ENCODE data around the gene MEI1. TPM values are rescaled to one million over a fixed set of nuclear protein-coding genes. Genes with fewer than 3 reads are reported as not detected.

The MEI1 gene
- total RNA-seq, 2 experiments from 2014 or later = 48.1 to 48.4 TPM

DNA sequence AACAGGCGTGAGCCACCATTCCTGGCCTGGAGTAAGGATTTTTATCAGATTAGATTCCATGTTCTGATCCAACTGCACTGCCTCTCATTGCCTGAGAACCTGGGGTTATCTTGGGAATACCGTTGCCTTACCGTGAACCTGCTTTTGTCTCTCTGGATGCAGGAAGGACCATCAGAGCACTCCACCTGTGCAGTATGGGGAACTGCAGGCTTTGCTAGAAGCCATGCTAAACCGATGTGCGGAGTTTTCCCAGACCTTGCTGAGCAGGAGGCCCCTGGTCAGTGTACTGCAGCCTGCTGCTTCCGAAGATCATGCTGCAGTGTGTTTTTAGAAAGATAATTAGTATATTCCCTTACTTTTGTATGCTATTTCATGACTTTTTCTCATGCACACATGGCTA, 43.6 kb downstream of the MEI1 start:
- Mint-ChIP-seq H3K4me3 (no peak overlapping the region), H3K4me1 (ENCODE audit: low read depth) (peaks cover 9% of the 10 kb centered on the region), H3K36me3 (ENCODE audit: low read depth) (no peaks in the 10 kb centered on the region), H3K27ac (no peak overlapping the region), H3K27me3 (ENCODE audit: low read depth) (peaks cover 26% of the 10 kb centered on the region), H3K9me3 (ENCODE audit: insufficient read depth) (no peaks in the 10 kb centered on the region)
- ChIA-PET CTCF (interaction anchor here (1.0 to 1.4 kb wide), 2 partner anchors 46 to 198 kb away, joined by 3 to 4 read pairs; no protein-coding TSS in a partner anchor), POLR2A (interaction anchor here (1.1 kb wide), 1 partner anchor 39 kb away, joined by 4 read pairs; no protein-coding TSS in a partner anchor)
- DNase-seq (no peak), ATAC-seq (no peak)

DNA sequence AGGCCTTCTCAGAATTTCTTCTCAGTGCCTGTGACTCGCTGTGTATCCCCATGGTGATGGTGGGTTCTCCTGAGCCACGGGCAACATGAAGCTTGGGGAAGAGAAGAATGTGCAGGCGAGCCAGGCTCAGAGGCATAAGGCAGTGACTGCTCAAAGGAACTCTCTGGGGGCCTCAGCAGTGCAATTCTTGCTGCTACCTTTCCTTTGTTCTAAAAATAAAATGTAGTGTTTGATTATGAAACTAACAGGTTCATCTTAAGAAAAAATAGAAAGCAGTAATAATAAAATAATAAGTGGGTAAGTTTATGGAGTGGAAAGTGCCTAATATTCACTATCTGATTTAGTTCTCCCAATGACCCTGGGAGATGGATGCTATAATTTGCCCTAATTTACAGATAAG, 46.7 kb downstream of the MEI1 start:
- Mint-ChIP-seq H3K4me1 (ENCODE audit: low read depth) (no peaks in the 10 kb centered on the region), H3K36me3 (ENCODE audit: low read depth) (no peaks in the 10 kb centered on the region), H3K4me3 (no peak overlapping the region), H3K27ac (no peak overlapping the region), H3K27me3 (ENCODE audit: low read depth) (peaks cover 36% of the 10 kb centered on the region), H3K9me3 (ENCODE audit: insufficient read depth) (no peaks in the 10 kb centered on the region)
- POLR2A ChIA-PET = interaction anchor here (0.5 to 1.0 kb wide), 3 partner anchors 59 to 195 kb away, joined by 3 read pairs; no protein-coding TSS in a partner anchor
- no peak for ATAC-seq
- DNase-seq = no peak
- CTCF ChIA-PET = interaction anchor here (0.8 to 3.2 kb wide), 31 partner anchors 10 to 201 kb away, joined by 3 to 30 read pairs (median 7); partner anchors contain the start of genes CCDC134, CENPM, MEI1 and PMM1

DNA sequence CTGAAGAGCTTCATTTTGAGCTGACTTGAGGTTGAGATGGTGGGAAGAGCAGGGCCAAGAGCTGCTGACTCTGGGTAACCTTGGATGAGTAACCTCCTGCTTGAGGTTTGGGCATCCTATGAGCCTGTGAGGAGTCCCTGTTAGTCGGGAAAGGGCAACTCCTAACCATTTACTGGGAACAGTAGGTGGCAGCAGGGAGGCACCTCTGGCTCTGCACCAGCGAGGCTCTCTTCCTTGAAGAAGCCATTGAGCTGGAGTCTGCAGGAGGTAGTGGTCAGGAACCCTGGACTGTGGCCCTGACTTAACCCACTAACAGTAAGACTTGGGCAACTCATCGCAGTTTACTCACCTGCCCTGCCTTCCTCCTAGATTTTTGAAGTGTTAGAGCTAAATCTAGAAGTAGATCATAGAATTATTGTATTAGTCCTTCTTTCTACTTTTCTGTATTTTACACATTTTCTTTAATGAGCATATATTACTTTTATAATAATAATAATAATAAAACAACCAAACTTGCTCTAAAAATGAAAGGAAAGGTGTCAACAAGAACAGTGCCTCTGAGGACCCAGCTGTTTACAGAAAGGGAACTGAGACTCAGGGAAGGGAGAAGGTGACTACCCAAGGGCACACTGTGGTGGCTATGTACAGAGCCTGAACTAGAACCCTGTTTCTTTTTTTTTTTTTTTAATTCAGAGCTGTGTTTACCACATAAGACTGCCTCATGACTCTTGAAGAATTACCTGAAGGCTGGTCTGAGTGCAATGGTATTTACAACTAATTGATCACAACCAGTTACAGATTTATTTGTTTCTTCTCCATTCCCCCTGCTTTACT, 47.5 kb downstream of the MEI1 start:
- Mint-ChIP-seq H3K4me3 (no peak overlapping the region), H3K9me3 (ENCODE audit: insufficient read depth) (no peaks in the 10 kb centered on the region), H3K27me3 (ENCODE audit: low read depth) (peaks cover 30% of the 10 kb centered on the region), H3K36me3 (ENCODE audit: low read depth) (no peaks in the 10 kb centered on the region), H3K4me1 (ENCODE audit: low read depth) (no peaks in the 10 kb centered on the region), H3K27ac (no peak overlapping the region)
- ATAC-seq = peak; percentile 90
- CTCF ChIA-PET = interaction anchor here (0.6 to 3.2 kb wide), 45 partner anchors 8 to 200 kb away, joined by 3 to 30 read pairs (median 4); partner anchors contain the start of genes CCDC134, CENPM, MEI1 and PMM1
- POLR2A ChIA-PET = interaction anchor here (0.5 to 1.0 kb wide), 4 partner anchors 34 to 194 kb away, joined by 3 to 6 read pairs (median 3); no protein-coding TSS in a partner anchor
- peak; percentile 63 for DNase-seq

DNA sequence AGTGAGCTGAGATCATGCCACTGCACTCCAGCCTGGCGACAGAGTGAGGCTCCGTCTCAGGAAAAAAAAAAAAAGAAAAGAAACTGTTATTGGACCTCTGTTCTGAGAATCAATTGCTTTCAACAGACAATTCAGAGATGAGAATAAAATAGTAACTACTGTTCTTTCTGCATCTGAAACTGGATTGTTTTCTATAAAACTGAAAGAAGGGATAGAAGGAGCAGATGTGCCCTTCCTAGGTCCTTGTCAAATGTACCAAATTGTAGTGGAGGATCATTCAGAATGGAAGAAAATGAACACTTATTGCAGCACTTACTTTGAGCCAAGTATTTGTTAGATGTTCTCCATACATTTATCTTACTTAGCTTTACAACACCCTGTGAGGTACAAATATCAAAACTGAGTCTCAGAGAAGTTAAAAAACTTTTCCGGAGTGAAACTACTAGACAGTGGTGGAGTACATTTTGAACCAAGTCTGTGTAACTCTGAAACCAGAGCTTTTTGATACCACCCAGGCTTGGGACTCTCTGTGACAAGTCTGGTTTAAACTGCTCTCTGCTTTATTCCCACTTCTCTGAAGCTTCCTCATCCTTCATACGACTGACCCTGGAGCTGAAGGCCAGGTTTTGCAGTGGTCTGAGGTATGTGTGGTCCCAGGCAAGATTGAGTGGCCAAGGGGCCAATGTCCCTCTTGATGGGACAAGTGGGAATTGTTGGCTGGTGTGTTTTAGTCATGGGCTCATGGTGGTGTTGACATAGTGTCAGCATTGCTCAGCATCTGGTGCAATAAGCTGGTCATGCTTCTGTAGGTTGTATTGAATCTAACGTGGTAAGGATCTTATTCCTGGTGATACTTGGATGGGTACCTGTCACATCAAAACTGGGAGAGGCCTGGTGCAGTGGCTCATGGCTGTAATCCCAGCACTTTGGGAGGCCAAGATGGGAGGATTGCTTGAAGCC, 53.0 kb downstream of the MEI1 start:
- no peak overlapping the region for H3K27ac Mint-ChIP-seq
- H3K27me3 Mint-ChIP-seq (ENCODE audit: low read depth) = peaks cover 14% of the 10 kb centered on the region
- H3K36me3 Mint-ChIP-seq (ENCODE audit: low read depth) = no peaks in the 10 kb centered on the region
- POLR2A ChIA-PET = interaction anchor here (0.6 kb wide), 1 partner anchor 55 kb away, joined by 3 read pairs; no protein-coding TSS in a partner anchor
- CTCF ChIA-PET = interaction anchor here (0.7 to 2.1 kb wide), 5 partner anchors 10 to 189 kb away, joined by 3 to 7 read pairs (median 3); no protein-coding TSS in a partner anchor
- H3K9me3 Mint-ChIP-seq (ENCODE audit: insufficient read depth) = no peaks in the 10 kb centered on the region
- ATAC-seq (no peak), DNase-seq (no peak)
- no peak overlapping the region for H3K4me3 Mint-ChIP-seq
- no peaks in the 10 kb centered on the region for H3K4me1 Mint-ChIP-seq (ENCODE audit: low read depth)

DNA sequence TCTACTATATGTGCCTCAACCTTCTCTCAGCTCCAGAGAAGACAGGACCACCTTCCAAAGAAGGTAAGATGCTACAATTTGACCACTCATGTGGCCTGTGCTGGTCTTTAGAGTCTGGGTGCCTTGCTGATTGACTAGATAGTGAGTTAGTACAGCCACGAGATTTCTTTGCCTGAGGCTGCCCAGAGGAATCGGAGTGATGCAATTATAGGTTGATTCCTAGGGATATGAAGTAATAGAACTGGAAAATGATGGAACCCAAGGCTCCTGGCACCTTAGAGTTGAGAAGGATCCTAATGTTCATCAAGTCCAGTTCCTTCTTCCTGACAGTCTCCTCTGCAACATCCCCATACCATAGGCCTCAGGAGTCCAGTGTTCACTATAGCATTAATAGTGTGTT, 54.7 kb downstream of the MEI1 start:
- DNase-seq = no peak
- no peaks in the 10 kb centered on the region for H3K4me1 Mint-ChIP-seq (ENCODE audit: low read depth)
- H3K4me3 Mint-ChIP-seq = no peak overlapping the region
- no peaks in the 10 kb centered on the region for H3K9me3 Mint-ChIP-seq (ENCODE audit: insufficient read depth)
- H3K27me3 Mint-ChIP-seq (ENCODE audit: low read depth) = peaks cover 14% of the 10 kb centered on the region
- no peak overlapping the region for H3K27ac Mint-ChIP-seq
- ATAC-seq = no peak
- ChIA-PET POLR2A (no interaction called here), CTCF (interaction anchor here (1.2 kb wide), 1 partner anchor 12 kb away, joined by 3 read pairs; no protein-coding TSS in a partner anchor)
- H3K36me3 Mint-ChIP-seq (ENCODE audit: low read depth) = no peaks in the 10 kb centered on the region

DNA sequence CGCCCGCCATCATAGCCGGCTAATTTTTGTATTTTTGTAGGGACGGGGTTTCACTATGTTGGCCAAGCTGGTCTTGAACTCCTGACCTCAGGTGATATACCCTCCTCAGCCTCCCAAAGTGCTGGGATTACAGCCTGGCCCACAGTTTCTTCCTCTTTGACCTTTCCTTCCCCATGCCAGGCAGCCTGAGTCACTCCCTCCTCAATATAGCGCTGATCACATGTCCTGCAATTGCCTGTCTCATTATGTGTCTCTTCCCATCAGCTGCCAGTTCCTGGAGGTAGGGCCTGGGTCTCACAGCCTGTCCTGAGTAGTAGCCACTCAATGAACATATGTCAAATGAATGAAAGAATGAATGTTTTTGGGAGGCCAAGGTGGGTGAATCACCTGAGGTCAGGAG, 58.2 kb downstream of the MEI1 start:
- Mint-ChIP-seq H3K27me3 (ENCODE audit: low read depth) (no peaks in the 10 kb centered on the region), H3K4me1 (ENCODE audit: low read depth) (no peaks in the 10 kb centered on the region), H3K4me3 (no peak overlapping the region), H3K9me3 (ENCODE audit: insufficient read depth) (no peaks in the 10 kb centered on the region), H3K27ac (no peak overlapping the region), H3K36me3 (ENCODE audit: low read depth) (no peaks in the 10 kb centered on the region)
- DNase-seq = no peak
- POLR2A ChIA-PET = interaction anchor here (0.6 to 1.2 kb wide), 2 partner anchors 23 to 299 kb away, joined by 3 to 4 read pairs; no protein-coding TSS in a partner anchor
- no peak for ATAC-seq
- CTCF ChIA-PET = interaction anchor here (2.1 kb wide), 1 partner anchor 11 kb away, joined by 9 read pairs; no protein-coding TSS in a partner anchor

DNA sequence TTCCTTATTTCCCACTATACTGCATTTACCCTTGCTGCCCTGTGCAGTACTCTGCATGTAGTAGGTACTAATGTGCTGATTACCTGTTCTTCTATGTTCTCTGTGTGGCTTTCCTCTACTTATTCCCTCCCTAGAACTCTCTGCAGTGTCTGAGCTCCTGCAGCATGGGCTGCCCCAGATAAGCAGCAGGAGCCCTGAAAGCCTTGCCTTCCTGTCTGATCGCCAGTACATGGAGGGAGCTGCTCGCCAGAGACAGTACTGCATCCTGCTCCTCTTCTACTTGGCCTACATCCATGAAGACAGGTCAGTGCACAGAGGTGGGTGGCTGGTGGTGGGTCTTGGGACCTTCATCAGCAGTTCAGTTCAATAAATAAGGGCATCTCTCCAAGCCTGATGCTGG, 58.9 kb downstream of the MEI1 start:
- ChIA-PET CTCF (interaction anchor here (2.1 kb wide), 1 partner anchor 12 kb away, joined by 9 read pairs; no protein-coding TSS in a partner anchor), POLR2A (interaction anchor here (1.2 kb wide), 1 partner anchor 22 kb away, joined by 3 read pairs; no protein-coding TSS in a partner anchor)

DNA sequence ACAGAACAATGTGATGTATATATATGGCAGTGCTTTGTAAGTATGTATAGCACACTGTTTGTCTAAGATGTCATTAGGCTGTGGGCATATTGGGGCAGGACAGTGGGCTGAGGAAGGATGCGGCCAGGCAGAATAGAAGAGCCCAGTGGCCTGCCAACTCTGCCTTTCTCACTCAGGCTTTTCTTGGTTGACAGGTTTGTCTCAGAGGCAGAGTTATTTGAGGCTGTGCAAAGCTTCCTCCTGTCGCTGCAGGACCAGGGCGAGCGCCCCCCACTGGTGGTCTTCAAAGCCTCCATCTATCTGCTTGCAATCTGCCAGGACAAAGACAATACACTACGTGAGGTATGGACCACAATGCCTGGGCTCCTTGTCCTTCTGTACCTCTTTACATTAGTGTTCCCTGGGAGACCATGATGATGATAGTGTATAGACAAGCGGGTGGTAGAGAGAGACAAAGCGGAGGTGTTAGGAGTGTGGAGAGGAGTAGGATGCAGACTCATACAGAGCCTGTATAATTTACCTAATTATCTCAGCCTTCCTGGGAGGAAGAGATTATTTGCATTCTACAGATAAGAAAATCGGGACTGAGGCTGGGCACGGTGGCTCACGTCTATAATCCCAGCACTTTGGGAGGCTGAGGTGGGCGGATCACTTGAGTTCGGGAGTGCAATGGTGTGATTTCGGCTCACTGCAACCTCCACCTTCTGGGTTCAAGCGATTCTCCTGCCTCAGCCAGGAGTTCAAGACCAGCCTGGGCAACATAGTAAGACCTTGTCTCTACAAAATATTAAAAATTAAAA, 63.9 kb downstream of the MEI1 start:
- peak; percentile 63 for ATAC-seq
- POLR2A ChIA-PET = no interaction called here

More for the DNA sequence above, 58.9 kb downstream of the MEI1 start:
- H3K27ac Mint-ChIP-seq = no peak overlapping the region
- H3K27me3 Mint-ChIP-seq (ENCODE audit: low read depth) = no peaks in the 10 kb centered on the region
- DNase-seq (no peak), ATAC-seq (no peak)
- H3K4me1 Mint-ChIP-seq (ENCODE audit: low read depth) = no peaks in the 10 kb centered on the region
- no peaks in the 10 kb centered on the region for H3K36me3 Mint-ChIP-seq (ENCODE audit: low read depth)
- no peaks in the 10 kb centered on the region for H3K9me3 Mint-ChIP-seq (ENCODE audit: insufficient read depth)
- H3K4me3 Mint-ChIP-seq = no peak overlapping the region

DNA sequence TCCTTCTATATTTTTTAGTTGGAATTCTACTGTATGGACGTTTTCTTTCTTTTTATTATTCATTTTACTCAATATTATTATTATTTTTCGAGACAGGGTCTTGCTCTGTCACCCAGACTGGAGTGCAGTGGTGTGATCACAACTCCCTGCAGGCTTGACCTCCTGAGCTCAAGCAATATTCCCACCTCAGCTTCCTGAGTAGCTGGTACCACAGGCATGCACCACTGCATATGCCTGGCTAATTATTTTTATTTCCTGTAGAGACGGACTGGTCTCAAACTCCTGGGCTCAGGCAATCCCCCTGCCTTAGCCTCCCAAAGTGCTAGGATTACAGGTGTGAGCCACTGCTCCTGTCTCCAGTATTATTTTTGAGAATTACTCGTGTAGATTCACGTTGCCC, 67.2 kb downstream of the MEI1 start:
- ChIA-PET CTCF (interaction anchor here (2.9 to 3.1 kb wide), 2 partner anchors 13 to 20 kb away, joined by 10 to 13 read pairs; no protein-coding TSS in a partner anchor), POLR2A (no interaction called here)
- no peak for DNase-seq
- no peak for ATAC-seq
- no peaks in the 10 kb centered on the region for H3K9me3 Mint-ChIP-seq (ENCODE audit: insufficient read depth)
- no peak overlapping the region for H3K27ac Mint-ChIP-seq
- no peak overlapping the region for H3K4me3 Mint-ChIP-seq
- no peaks in the 10 kb centered on the region for H3K36me3 Mint-ChIP-seq (ENCODE audit: low read depth)
- no peaks in the 10 kb centered on the region for H3K4me1 Mint-ChIP-seq (ENCODE audit: low read depth)
- H3K27me3 Mint-ChIP-seq (ENCODE audit: low read depth) = peaks cover 8% of the 10 kb centered on the region

More for the DNA sequence above, 63.9 kb downstream of the MEI1 start:
- CTCF ChIA-PET = interaction anchor here (0.7 to 1.4 kb wide), 7 partner anchors 11 to 177 kb away, joined by 3 to 8 read pairs (median 5); partner anchors contain the start of gene CCDC134
- no peak overlapping the region for H3K4me3 Mint-ChIP-seq
- H3K36me3 Mint-ChIP-seq (ENCODE audit: low read depth) = no peaks in the 10 kb centered on the region
- H3K27me3 Mint-ChIP-seq (ENCODE audit: low read depth) = peaks cover 5% of the 10 kb centered on the region
- peak; percentile 55 for DNase-seq
- no peak overlapping the region for H3K27ac Mint-ChIP-seq
- H3K9me3 Mint-ChIP-seq (ENCODE audit: insufficient read depth) = no peaks in the 10 kb centered on the region
- H3K4me1 Mint-ChIP-seq (ENCODE audit: low read depth) = no peaks in the 10 kb centered on the region

DNA sequence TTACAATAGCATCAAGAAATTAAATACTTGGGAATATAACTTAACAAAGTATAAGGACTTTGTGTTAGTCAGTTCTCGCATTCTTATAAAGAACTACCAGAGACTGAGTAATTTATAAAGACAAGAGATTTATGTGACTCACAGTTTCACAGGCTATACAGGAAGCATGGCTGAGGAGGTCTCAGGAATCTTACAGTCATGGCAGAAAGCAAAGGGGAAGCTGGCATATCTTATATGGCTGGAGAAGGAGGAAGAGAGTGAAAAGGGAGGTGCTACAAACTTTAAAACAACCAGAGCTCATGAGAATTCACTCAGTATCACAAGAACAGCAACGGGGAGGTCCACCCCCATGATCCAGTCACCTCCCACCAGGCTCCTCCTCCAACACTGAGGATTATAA, 69.1 kb downstream of the MEI1 start:
- Mint-ChIP-seq H3K4me3 (no peak overlapping the region), H3K27ac (no peak overlapping the region), H3K36me3 (ENCODE audit: low read depth) (no peaks in the 10 kb centered on the region), H3K4me1 (ENCODE audit: low read depth) (no peaks in the 10 kb centered on the region), H3K27me3 (ENCODE audit: low read depth) (peaks cover 10% of the 10 kb centered on the region), H3K9me3 (ENCODE audit: insufficient read depth) (no peaks in the 10 kb centered on the region)
- ATAC-seq (no peak), DNase-seq (no peak)
- CTCF ChIA-PET = interaction anchor here (0.8 to 3.1 kb wide), 5 partner anchors 11 to 173 kb away, joined by 3 to 13 read pairs (median 5); no protein-coding TSS in a partner anchor
- POLR2A ChIA-PET = interaction anchor here (0.9 to 1.0 kb wide), 2 partner anchors 13 to 31 kb away, joined by 3 to 5 read pairs; partner anchors contain the start of gene CCDC134

Data from activated CD8-positive, alpha-beta T cell treated with anti-CD3 and anti-CD28 coated beads, Interleukin-2, amount 10 ng/mL, durations not matched to agents 7 days and 5 days (primary cell).